Stimulated activated CD4-positive, alpha-beta T cell treated with anti-CD3 and anti-CD28 coated beads, Interleukin-12 subunit alpha, Interleukin-12 subunit beta, amount 100 ng/mL, for 48 hours (primary cell): ENCODE data around the gene SRGAP1.

ENCODE experiments used
- DNase-seq, 3 donors: peaks; one replicate each; pipeline ENCODE4 v3.0.0-alpha.2; 2020; ENCODE audit warnings: low read depth in 2 of 3, low spot score in 1 of 3

Gene SRGAP1

DNA sequence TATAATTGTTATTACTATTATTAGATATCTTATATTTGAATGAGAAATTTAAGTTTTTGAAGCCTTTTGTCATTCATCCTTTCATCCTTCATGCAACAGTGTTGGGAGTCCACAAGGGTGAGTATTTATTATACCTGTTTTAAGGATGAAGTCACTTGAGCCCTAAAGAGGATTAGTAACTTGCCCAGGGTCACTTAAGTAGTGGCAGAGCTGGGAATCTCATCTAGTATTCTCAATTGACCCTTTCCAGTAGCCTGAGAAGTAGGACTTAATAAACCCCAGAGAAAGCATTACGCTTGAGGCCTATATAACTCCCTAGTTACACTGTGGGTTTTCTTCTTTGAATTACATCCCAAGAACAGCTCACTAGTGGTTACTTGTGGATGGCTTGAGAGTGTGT, 119.8 kb downstream of the SRGAP1 start:
- DNase-seq = no peak

DNA sequence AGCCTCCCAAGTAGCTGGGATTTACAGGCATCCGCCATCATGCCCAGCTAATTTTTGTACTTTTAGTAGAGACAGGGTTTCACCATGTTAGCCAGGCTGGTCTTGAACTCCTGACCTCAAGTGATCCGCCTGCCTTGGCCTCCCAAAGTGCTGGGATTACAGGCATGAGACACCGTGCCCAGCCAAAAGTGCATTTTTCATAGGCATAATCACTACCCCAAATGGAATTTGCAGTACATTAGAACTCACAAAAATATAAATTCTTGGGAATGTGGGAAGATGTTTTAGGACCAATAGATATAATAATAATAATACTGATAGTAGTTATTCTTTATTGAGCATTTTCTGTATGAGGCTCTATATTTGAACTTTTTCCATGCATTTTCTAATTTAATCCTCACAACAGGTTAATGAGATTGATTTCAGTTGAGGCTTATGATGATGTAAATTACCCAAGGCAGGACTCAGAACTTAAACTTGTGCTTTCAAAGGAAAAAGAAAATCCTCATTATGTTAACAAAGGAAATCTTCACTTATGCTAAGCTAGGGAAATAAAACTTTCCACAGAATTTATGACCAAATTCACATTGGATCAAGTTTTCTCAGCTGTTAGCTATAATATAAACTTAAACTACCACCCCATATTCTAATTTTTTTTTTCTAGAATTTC, 121.6 kb downstream of the SRGAP1 start:
- DNase-seq = no peak

DNA sequence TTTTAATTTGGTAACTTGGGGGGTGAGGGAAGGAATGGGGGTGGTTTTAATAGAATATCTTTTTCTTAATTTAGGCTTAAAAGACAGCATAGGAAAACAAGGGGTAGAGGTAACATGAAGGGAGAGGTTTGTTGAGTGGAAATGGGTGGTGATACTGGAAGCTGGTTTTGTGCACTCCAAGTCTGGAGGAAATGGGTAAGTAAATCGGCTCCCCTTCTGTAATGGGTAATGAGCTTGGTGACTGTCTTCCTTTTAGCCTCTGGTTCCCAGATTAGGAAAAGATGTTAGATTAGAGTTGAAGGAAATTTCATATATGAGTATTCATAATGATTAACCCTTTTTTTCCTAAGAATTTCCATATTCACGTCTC, 122.1 kb downstream of the SRGAP1 start:
- no peak for DNase-seq

DNA sequence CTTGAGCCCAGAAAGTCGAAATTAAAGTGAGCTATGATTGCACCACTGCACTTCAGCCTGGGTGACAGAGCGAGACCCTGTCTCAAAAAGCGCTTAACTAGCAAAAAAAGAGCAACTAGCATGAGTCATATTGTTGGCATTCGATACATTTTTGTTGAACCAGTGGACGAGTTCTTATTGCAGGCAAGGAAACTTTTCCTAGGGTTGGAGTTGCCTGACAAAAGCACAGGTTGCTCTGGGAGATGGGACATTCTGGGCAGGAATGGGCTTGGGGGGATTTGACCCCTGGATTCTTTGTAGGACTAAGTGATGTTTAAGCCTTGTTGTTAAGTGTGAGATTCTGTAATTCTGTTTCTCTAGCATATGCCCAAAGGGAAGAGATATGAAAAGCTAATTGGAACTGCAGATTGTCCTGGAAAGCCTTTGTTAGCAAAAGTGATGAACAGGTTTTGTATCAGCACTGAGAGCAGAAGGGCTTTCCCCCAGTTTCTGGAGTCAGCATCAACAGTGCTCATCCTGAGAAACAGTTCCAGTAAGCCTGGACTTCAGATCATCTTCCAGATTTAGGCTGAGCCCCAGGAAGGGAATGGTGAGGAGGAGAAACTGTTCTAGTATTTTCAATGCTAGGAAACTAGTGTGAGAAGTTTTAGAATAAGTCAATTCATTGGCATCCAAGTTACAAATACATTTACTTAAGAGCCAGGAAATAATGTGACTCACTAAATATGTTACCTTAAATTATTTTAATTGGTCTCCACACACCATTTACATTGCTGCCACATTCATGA, 123.1 kb downstream of the SRGAP1 start:
- no peak for DNase-seq

DNA sequence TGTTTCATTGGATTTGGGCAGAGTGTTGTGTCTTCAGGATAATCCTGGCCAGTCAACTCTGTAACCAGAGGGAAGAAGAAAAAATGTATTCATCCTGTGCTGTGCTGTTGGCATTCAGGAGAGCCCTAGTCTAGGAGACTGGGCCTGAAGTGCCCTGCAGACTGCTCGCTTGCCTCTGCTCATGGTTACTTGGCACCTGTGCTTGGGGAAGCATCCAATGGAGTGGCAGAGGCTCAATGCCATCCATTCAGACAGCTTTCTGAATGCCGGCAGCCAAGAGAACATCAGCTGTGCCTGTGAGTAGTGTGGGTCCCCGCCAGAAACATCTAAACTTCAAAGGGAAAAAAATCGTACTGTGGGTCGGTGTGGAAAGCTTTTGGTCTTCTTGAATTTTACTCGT, 124.2 kb downstream of the SRGAP1 start:
- no peak for DNase-seq

DNA sequence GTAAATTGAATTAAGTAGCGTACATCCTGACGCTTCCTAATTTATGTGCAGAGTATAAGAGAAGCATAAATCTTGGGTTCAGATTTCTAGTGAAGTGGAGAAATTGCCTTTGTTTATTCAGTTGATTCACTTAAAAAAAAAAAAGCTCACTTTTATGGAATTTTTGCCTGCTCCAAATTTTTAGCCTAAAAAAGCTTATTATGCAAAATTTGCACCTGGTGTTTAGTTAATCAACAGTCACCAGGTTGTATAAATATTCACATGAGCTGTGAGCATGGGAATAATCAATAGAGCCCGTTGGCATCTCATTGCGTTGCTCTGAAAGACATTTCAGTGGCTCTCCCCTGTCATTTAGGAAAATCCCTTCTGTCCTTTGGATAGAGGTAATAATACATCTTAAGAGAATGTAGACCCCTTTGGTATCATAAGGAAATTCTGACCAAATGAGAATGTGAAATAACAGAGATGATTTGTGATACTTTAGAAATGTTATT, 132.4 kb downstream of the SRGAP1 start:
- no peak for DNase-seq

DNA sequence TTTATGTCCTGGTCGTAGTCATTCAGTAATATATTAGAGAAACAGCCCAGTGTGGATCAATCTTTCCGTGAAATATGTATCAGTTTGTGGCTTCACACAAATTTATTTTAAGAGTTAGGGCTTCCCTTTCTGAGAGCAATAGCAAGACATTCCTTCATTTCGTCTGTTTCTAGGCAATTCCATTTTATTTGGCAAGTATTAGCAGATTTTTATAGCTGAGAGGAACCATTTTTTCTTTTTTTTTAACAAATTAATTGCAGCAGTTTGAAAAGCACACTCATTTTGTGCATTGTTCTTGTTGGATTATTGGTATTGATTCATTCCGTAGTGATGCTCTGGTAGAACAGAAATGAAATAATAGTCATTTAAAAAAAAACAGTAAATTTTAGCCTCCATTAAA, 132.9 kb downstream of the SRGAP1 start:
- DNase-seq = no peak

DNA sequence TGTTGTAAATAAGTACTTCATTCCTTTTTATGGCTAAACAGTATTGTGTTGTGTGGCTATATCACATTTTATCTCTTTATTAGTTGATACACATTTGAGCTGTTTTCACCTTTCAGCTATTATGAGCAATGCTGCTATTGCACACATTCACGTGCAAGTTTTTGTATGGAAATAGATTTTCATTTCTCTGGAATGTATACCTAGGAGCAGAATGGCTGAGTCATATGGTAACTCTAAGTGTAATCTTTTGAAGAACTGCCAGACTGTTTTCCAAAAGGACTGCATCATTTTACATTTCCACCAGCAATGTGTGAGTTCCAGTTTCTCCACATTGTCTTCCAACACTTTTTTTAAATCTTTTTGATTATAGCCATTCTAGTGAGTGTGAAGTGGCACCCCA, 134.0 kb downstream of the SRGAP1 start:
- DNase-seq = no peak

DNA sequence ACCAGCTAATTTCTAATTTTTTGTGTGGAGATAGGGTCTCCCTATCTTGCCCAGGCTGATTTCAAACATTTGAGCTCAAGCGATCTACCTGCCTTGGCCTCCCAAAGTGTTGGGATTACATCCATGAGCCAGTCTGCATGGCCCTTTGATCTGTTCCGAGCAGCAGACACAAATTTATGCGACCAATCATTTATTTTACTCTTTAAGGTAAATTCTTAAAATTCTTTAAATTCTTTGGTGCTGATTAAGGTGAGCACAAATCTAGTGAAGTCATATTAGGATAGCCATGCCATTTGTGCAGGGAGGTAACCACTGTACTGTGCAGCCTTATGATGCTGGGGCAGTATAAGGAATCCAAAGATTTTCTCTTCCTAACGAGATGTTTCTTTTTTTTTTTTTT, 135.7 kb downstream of the SRGAP1 start:
- no peak for DNase-seq

DNA sequence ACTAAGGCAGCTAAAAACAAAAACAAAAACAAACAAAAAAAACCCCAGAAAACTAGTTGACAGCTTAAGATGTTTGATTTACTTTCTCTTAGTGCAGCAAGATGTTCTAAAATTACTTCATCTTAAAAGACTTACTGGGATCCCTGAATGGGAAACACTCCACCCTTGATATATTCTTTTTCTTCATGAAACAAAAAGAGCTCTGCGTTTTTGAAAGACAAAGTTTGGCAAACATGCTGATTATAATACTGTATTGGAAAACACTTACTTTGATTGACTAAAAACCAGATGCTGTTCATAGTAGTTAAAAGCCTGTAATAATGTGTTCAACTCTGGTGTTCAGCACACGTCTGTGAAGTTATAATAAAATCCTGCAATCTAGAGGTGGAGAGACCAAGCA, 136.8 kb downstream of the SRGAP1 start:
- DNase-seq = no peak

DNA sequence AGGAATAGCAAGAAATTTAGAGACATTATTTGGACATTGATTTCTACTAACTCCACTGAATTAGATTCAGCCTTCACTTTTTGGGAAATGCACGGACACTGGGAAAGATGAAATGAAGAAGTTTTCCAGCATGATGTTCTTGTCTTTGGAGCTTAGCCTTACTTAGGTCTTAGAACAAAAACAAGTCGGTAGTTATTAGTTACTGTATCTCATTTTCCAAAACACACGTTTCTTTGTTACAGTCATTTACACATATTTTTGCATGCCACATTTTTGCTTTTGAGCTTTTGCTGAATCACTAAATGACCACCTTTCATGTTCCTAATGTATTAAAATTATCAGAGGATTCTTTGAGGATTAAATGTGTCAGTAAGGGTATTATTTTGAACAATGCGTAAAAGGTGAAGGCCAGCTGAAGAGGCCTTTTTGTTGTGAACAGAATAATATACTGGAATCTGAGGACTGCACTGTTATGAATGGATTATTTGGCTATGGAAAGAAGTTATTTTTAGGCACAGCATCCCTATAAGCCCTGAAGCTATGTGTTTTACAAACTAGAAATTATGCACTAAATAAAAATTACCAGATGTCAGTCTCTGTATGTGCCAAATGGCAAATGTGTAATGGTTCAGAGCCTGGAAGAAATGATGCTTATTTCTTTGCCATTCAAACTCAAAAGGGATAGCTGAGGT, 138.2 kb downstream of the SRGAP1 start:
- DNase-seq = no peak

DNA sequence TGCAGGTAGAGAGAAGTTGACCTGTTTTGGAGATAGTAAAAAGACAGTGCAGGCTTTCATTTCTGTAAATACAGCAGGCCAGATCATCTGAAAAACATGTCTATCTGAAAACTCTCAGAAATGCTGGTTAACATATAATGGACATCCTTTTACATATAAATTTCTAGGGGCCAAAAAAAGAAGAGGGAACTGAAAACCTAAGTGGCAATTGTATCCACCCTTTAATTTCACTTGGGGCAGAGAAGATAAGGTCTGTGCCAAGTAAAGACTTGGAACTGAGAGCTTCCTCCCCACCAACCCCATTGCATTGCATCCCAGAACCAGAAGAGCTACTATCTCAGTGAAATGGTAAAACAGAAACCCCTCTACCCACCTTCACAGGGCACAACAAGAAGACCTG, 141.0 kb downstream of the SRGAP1 start:
- DNase-seq = no peak

DNA sequence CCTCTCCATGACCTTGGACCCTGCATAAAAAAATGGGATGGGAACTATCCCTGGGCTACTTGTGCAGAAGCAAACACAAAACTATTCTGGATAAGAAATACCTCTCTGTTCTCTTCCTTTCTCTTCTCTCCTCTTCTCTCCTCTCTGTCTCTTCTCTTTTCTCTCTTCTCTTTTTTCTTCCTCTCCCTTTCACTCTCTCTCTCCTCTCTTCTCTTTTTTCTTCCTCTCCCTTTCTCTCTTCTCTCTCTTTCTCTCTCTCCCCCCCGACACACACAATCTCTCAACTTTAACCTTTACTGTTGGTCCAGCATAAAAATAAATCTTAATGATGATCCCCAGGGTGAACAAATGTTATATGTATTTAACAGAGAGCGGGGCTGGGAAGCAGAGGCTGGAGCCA, 141.4 kb downstream of the SRGAP1 start:
- no peak for DNase-seq

DNA sequence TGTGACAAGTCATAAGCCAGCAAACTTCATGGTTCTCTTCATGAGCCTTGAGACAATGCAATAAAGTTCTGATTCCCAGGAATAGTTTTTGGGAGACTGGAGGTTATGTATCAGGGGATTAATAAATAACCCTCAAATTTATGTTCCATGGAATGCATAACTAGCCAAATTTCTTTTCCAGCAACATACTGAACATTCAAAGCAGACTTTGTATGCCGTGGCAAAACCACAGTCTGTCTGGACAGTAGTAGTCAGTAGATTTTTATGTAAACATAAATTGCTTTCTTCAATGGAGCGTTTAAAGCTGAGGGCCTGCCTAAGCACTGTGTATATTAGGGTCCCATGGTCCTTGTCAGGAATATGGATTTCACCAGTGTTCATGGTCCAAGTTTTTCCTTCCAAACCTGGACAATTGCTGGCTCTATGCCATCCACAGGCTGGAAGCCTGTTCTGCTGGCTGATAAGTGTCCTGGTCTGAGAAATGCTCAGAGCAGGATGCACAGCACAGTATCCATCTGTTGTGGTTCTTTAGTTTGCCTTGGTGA, 144.9 kb downstream of the SRGAP1 start:
- no peak for DNase-seq

DNA sequence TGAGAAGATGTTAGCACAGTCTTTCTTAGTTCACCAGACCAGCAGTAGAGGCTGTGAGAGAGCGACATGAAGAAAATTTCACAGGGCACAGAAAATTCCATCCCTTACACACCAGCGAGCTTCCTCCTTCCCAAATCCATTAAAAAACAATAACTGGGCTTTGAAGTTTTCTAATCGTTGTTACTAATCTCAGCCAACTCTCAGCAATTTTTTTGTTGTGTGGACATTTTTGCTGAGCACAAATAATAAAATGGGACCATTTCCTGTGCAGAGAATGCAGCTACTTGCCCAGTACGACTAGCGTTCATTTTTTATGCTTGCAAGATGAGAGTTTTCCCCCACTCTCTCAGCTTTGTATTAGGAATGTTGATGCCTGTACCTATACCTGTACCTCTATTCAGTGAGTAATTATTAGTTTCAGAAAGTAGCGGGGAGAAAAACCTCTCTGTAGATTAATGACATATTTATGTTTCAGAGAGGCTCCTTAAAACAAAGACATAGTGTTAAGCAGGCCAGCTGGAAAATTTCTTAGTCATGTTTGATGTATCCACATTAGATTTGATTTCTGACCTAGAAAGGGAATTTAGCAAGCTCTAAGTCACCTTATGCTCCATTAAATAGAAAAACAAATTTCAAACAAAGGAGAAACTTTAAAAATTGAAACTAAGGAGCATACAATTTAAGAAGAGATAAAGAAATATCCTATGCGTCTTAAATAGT, 146.5 kb downstream of the SRGAP1 start:
- DNase-seq = no peak

DNA sequence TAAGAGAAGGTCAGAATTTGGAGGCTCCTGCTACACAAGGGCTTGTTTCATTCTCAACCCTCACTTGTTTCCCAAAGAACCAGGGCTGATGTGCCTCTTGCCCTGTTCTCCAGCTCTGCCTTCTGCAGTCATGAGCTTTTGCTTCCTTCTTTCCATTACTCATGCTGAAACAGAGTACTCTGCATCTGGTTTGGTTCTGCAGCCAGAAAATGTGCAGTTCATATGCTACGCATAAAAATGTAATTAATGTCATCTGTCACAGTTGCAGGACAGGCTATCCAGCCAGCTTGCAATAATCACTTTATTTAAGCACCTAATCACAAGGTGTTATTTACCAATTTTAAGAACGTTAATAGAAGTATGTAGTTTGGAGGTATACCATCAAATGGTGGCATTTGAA, 150.2 kb downstream of the SRGAP1 start:
- no peak for DNase-seq

DNA sequence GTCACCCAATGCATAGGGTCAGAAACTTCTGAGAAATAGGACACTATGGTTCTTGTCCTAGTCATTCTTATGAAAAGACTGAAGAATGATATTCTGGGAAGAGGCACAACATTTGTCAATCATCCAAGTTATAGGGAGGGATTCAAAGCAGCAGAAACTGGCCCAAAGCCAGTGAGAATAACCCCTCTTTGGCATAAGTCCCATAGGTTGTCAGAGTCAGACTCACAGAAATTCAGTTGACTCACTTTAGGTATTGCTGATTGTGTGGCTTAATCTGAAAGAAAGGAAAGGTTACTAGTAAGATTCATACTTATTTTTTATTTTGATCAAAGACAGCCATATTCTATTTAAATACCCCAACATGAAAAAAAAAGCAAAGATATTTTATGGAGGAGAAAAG, 151.0 kb downstream of the SRGAP1 start:
- DNase-seq = no peak

DNA sequence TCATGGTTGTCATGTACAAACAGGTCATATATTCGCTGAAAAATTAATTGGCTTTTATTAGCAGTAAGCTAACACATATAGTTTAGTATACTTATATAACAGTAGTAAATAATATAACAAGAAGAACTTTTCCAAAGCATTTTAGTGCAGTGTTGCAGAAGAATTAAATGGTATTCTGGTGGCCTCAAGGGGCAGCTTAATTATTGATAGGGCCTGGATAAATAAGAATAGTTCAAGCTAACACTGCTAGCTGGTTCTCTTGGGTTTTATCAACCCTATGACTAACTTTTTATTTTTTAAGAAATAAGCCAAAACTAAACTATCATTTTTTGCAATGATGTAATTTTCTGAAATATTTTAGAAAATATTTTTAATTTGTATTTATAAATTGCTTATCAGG, 152.1 kb downstream of the SRGAP1 start:
- no peak for DNase-seq

DNA sequence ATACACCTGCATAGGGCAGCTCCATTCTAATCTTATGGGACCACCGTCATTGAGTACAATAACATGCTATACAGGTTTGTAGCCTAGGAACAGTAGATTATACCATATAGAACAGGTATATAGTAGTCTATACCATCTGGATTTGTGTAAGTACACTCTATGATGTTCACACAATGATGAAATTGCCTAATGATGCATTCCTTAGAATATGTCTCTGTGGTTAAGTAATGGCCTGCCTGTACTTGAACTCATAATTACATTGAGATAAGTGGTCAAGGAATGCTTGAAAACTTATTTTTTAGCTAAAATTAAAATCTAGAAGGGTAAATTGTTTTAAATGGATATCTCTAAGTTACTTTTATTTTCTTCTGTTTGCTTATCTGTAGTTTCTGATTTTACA, 152.7 kb downstream of the SRGAP1 start:
- no peak for DNase-seq

DNA sequence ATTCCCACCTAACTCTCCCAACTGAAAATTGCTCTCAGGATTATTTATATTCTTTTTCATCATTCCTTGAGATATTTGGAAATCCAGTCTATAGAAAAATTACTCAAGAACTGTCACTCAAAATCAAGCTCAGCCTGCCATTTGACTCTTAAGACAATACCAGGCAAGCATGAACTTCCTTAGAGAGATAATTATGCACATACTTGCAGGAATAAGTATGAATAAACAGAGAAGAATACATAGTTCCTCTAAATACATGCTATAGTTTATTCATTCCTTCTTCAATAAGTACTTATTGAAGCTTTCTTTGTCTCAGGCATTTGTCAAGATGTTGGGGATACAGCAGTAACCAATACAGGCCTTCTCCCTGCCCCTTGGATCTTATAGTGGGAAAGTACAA, 154.1 kb downstream of the SRGAP1 start:
- DNase-seq = no peak

DNA sequence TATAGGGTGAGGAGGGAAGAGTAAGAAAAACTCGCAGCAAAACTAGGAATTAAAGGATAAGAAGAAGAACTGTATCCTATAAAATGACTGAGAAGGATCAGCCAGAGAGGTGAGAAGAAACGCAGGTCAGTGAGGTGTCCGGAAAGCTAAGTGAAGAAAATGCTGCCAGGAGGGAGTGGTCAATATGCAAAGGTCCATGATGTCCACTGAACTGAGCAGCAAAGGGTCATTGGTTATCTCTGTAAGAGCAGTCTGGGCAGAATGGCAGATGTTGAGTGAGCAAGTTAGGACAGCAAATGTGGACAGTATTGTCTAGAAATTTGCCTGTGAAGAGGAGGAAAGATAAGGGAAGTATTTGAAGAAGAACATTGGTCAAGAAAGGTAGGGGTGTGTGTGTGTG, 155.4 kb downstream of the SRGAP1 start:
- DNase-seq = no peak
